Lower leg skin (tissue), 4 donors: ENCODE data around the gene SMTN. TPM values are rescaled to one million over a fixed set of nuclear protein-coding genes. Genes with fewer than 3 reads are reported as not detected.

ENCODE experiments used
- DNase-seq, 2 donors: peaks; one replicate each; pipeline ENCODE4 v3.0.0-alpha.2; 2019; ENCODE audit warnings: low spot score in 2 of 2
- H3K4me3 ChIP-seq: fragments of 200-600 bp; sonication (generic); 2 replicates; pipeline ENCODE4 v1.5.1; 2017; ENCODE audit warnings: mild to moderate bottlenecking, low read depth; ENCODE audit not compliant: poor library complexity, severe bottlenecking
- POLR2A ChIP-seq, 2 donors: fragments of 450-650 bp; IDR thresholded peaks; one replicate each; pipeline ENCODE4 v1.6.1; 2016 to 2017; ENCODE audit warnings: antibody characterized with exemption in 2 of 2, mild to moderate bottlenecking in 1 of 2, moderate library complexity in 1 of 2
- WGBS, 2 donors: methylation state at CpG; one replicate each; pipeline ENCODE4 v1.1.5; 2018; 5-methylcytosine and 5-hydroxymethylcytosine counted together
- intact Hi-C: fragments of 100-400 bp; cut with DNase I; formaldehyde crosslinking; loops from one replicate; pipeline ENCODE4 v1.15.0; 2023; ENCODE audit warnings: low total_unique reads
- total RNA-seq, 4 donors: library from RNA; depleted of rRNA; stranded (reverse); fragments of >200 nt; gene quantifications; one replicate each; pipeline ENCODE4 v1.1.0, GENCODE V29; 2016
- TF ChIP-seq, protein P1 (sequence below), 3 donors: fragments of 450-650 bp; IDR thresholded peaks; one replicate each; pipeline ENCODE4 v1.5.1; 2016; ENCODE audit warnings: antibody characterized with exemption in 3 of 3, mild to moderate bottlenecking in 3 of 3, moderate library complexity in 2 of 3

The SMTN gene
- total RNA-seq, 4 donors from 2014 or later = 46.1 to 86.1 (median 62.3) TPM

GRCh38 chr22:31122196-31122531, 41.0 kb downstream of the SMTN start:
- WGBS, 2 donors = 64 to 69% methylated on average over 2 of the region's 2 CpGs
- intact Hi-C loops = no loop called here
- DNase-seq = no peak
- H3K4me3 ChIP-seq = no peak overlapping the region
- TF ChIP-seq POLR2A (IDR thresholded peaks at IDR 0.05) = no peak
- TF ChIP-seq, protein P1, sequence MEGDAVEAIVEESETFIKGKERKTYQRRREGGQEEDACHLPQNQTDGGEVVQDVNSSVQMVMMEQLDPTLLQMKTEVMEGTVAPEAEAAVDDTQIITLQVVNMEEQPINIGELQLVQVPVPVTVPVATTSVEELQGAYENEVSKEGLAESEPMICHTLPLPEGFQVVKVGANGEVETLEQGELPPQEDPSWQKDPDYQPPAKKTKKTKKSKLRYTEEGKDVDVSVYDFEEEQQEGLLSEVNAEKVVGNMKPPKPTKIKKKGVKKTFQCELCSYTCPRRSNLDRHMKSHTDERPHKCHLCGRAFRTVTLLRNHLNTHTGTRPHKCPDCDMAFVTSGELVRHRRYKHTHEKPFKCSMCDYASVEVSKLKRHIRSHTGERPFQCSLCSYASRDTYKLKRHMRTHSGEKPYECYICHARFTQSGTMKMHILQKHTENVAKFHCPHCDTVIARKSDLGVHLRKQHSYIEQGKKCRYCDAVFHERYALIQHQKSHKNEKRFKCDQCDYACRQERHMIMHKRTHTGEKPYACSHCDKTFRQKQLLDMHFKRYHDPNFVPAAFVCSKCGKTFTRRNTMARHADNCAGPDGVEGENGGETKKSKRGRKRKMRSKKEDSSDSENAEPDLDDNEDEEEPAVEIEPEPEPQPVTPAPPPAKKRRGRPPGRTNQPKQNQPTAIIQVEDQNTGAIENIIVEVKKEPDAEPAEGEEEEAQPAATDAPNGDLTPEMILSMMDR (IDR thresholded peaks at IDR 0.05) = no peak

DNA sequence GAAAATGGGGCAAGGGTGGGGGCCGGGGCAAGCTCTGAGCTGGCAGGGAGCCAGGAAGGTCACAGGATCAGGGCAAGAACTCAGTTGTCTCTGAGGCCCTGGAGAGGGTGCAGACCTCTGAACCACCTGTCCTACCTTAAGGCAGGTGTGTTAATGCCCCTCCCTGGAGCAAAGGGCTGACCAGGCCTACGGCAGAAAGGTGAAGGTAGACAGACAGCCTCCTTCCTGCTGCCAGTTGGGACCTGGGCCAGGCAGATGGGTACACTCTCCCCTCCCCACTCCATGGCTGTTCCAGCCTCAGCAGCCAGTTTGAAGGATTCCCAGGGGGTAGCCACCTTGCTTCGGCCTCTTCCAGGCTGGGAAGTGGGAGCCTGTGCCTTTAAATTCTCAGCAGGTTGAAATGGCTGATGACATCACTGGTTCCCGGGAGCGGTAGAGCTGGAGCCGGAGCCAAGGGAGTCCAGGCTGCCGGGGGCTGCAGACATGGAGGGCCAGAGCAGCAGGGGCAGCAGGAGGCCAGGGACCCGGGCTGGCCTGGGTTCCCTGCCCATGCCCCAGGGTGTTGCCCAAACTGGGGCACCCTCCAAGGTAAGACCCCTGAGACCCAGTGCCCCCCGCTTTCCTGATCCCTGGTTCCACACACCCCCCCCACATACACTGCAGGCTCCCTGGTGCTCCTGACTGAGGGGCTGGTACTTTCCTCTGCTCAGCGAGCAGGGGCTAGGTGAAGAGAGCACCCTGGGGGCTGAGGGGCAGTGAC, 41.6 kb downstream of the SMTN start, which contains the start of gene INPP5J:
TSS of gene INPP5J (plus strand) at position 435 of the 760 bp plus-strand sequence. CDS start at position 484, 49 bp downstream.
- TF ChIP-seq POLR2A (IDR thresholded peaks at IDR 0.05) = no peak
- TF ChIP-seq, protein P1 (IDR thresholded peaks at IDR 0.05) = no peak
- no peak within 1 kb of the TSS for H3K4me3 ChIP-seq
- 18 to 26% methylated on average over 8 to 10 of the region's 10 CpGs for WGBS, 2 donors
- DNase-seq = no peak
- intact Hi-C loops = no loop called here

GRCh38 chr22:31123292-31123602, 42.1 kb downstream of the SMTN start:
- 68 to 81% methylated on average over 4 of the region's 4 CpGs for WGBS, 2 donors
- intact Hi-C loops = no loop called here
- no peak overlapping the region for H3K4me3 ChIP-seq
- DNase-seq = no peak
- TF ChIP-seq, protein P1 (IDR thresholded peaks at IDR 0.05) = no peak
- TF ChIP-seq POLR2A (IDR thresholded peaks at IDR 0.05) = no peak

GRCh38 chr22:31124290-31124689, 43.2 kb downstream of the SMTN start:
- H3K4me3 ChIP-seq = no peak overlapping the region

GRCh38 chr22:31124811-31125465, 43.8 kb downstream of the SMTN start:
- no peak overlapping the region for H3K4me3 ChIP-seq
- intact Hi-C loops = no loop called here
- WGBS, 2 donors = 77 to 80% methylated on average over 13 to 14 of the region's 14 CpGs
- DNase-seq = no peak
- TF ChIP-seq, protein P1 (IDR thresholded peaks at IDR 0.05) = no peak
- no peak for TF ChIP-seq POLR2A (IDR thresholded peaks at IDR 0.05)

More at GRCh38 chr22:31124290-31124689, 43.2 kb downstream of the SMTN start:
- TF ChIP-seq, protein P1 (IDR thresholded peaks at IDR 0.05) = no peak
- TF ChIP-seq POLR2A (IDR thresholded peaks at IDR 0.05) = no peak
- intact Hi-C loops = no loop called here
- WGBS, 2 donors = 67 to 71% methylated on average over 3 of the region's 3 CpGs
- no peak for DNase-seq
